NT2/D1 (cell line): ENCODE data around the gene LHFPL3.

Experiments
- SUZ12 ChIP-seq: IDR thresholded peaks from 2 replicates; pipeline ENCODE4 v1.6.1; 2011; ENCODE audit not compliant: insufficient read length, insufficient read depth; ENCODE audit errors: extremely low read depth
- YY1 ChIP-seq: IDR thresholded peaks from 2 replicates; pipeline ENCODE4 v1.6.1; 2011; ENCODE audit not compliant: insufficient read length, insufficient read depth
- ZNF274 ChIP-seq: IDR thresholded peaks from 2 replicates; pipeline ENCODE4 v1.6.1; 2011; ENCODE audit warnings: mild to moderate bottlenecking, low read depth, low read length

GRCh38 chr7:104415700-104416099 is 87.3 kb downstream of the LHFPL3 start:
- TF ChIP-seq ZNF274: no peak
- TF ChIP-seq SUZ12: no peak
- no peak for TF ChIP-seq YY1
